K562 (cell line): ENCODE measurements around the gene RREB1. TPM values are rescaled to one million over a fixed set of nuclear protein-coding genes. Genes with fewer than 3 reads are reported as not detected.

Source experiments
- ARID1B ChIP-seq: fragments of 450-650 bp; IDR thresholded peaks from 2 replicates; pipeline ENCODE4 v1.6.1; 2016; ENCODE audit warnings: antibody characterized with exemption, mild to moderate bottlenecking, inconsistent platforms
- CBFB ChIP-seq: sonication (generic); formaldehyde crosslinking; IDR thresholded peaks from 2 replicates; pipeline ENCODE4 v1.4.0; 2020; ENCODE audit warnings: mild to moderate bottlenecking, missing genetic modification reagents
- E2F8 ChIP-seq: fragments of 450-650 bp; IDR thresholded peaks from 2 replicates; pipeline ENCODE4 v1.7.1; 2018; ENCODE audit warnings: mild to moderate bottlenecking, low read depth; ENCODE audit not compliant: partially characterized antibody
- FOXK1 ChIP-seq: sonication (generic); formaldehyde crosslinking; IDR thresholded peaks from 2 replicates; pipeline ENCODE4 v1.8.0; 2022; ENCODE audit warnings: missing genetic modification reagents, mild to moderate bottlenecking, borderline replicate concordance
- HOXB6 ChIP-seq: fragments of 250-450 bp; sonication (Bioruptor Pico); IDR thresholded peaks from 2 replicates; pipeline ENCODE4 v1.5.1; 2022; ENCODE audit warnings: mild to moderate bottlenecking, borderline replicate concordance
- MECOM ChIP-seq: fragments of 250-450 bp; sonication (Bioruptor Pico); IDR thresholded peaks from 2 replicates; pipeline ENCODE4 v1.8.0; 2022; ENCODE audit warnings: inconsistent platforms
- MXD1 ChIP-seq: fragments of 250-450 bp; sonication (Bioruptor Pico); IDR thresholded peaks from 2 replicates; pipeline ENCODE4 v1.8.0; 2021; ENCODE audit warnings: borderline replicate concordance, mild to moderate bottlenecking, moderate library complexity; ENCODE audit not compliant: poor library complexity, severe bottlenecking
- RUNX1 ChIP-seq: sonication (generic); IDR thresholded peaks from 2 replicates; pipeline ENCODE4 v1.6.1; 2016; ENCODE audit warnings: antibody characterized with exemption, low read depth
- SFPQ ChIP-seq: fragments of 200-400 bp; formaldehyde crosslinking; IDR thresholded peaks from 2 replicates; pipeline ENCODE4 v1.6.1; 2017; ENCODE audit warnings: mild to moderate bottlenecking, low read depth, low read length, moderate library complexity
- SMARCA5 ChIP-seq: fragments of 450-650 bp; IDR thresholded peaks from 2 replicates; pipeline ENCODE4 v1.6.1; 2016
- TAF1 ChIP-seq: IDR thresholded peaks from 2 replicates; pipeline ENCODE4 v1.6.1; 2011; ENCODE audit warnings: mild to moderate bottlenecking, low read length, moderate library complexity; ENCODE audit not compliant: insufficient read depth, control insufficient read depth, severe bottlenecking; ENCODE audit errors: extremely low read depth
- ZBTB5 ChIP-seq: fragments of 450-650 bp; IDR thresholded peaks from 2 replicates; pipeline ENCODE4 v1.6.1; 2017; ENCODE audit warnings: antibody characterized with exemption
- ZNF263 ChIP-seq: sonication (generic); formaldehyde crosslinking; IDR thresholded peaks from 2 replicates; pipeline ENCODE4 v1.8.0; 2022; ENCODE audit warnings: mild to moderate bottlenecking, missing genetic modification reagents, borderline replicate concordance
- polyA plus RNA-seq, 8 experiments: library from polyadenylated mRNA; depleted of rRNA in 4 of 8; stranded (reverse) in 5 of 8; unstranded in 3 of 8; fragments of >200 nt; fragmentation: Nextera tagmentation in 2 of 8; fragmentation: Illumina TruSeq in 1 of 8; extraction: Ambion mirVana in 2 of 8; extraction: Trizol in 1 of 8; gene quantifications; 2 replicates each; pipeline versions ENCODE4 v1.2.1 to v1.2.3, GENCODE V29; 2011 to 2014; ENCODE audit warnings: inconsistent platforms in 1 of 8, missing spikeins in 1 of 8
- total RNA-seq, 7 experiments: library from RNA; depleted of rRNA in 6 of 7; stranded (reverse); fragments of >200 nt in 6 of 7; fragmentation: Illumina TruSeq in 2 of 7; extraction: Trizol in 2 of 7; gene quantifications; 2 replicates each; pipeline versions ENCODE4 v1.2.1 to v1.2.3, GENCODE V29; 2011 to 2021; ENCODE audit warnings: low replicate concordance in 1 of 7
- TF ChIP-seq, protein P1 (sequence below): sonication (generic); formaldehyde crosslinking; IDR thresholded peaks from 2 replicates; pipeline ENCODE4 v1.9.0; 2022; ENCODE audit warnings: mild to moderate bottlenecking, missing genetic modification reagents

RREB1 gene
- total and polyA plus RNA-seq, 9 of the 15 experiments (the other 6 are each of a cell fraction or from before 2014, with no cell fraction given), result 3.3 to 64.2 (median 19.3) TPM

GRCh38 chr6:7172649-7173048 is 64.9 kb downstream of the RREB1 start (continued):
- TF ChIP-seq E2F8, result no peak
- TF ChIP-seq SFPQ, result no peak
- no peak for TF ChIP-seq TAF1
- TF ChIP-seq ZNF263 (CRISPR knock-in tag), result 0 out of 2 replicates have a peak, but pooled peaks have one; percentile 16
- TF ChIP-seq ARID1B, result no peak
- TF ChIP-seq, protein P1, sequence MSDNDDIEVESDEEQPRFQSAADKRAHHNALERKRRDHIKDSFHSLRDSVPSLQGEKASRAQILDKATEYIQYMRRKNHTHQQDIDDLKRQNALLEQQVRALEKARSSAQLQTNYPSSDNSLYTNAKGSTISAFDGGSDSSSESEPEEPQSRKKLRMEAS (CRISPR knock-in tag), result 0 out of 2 replicates have a peak, but pooled peaks have one; percentile 23
- peak; percentile 26; the same call in 1 of the 2 replicates for TF ChIP-seq CBFB
- no peak for TF ChIP-seq MECOM
- no peak for TF ChIP-seq RUNX1
- TF ChIP-seq HOXB6 (CRISPR knock-in tag), result no peak
- TF ChIP-seq SMARCA5, result no peak
- TF ChIP-seq ZBTB5, result no peak
- TF ChIP-seq FOXK1 (CRISPR knock-in tag), result no peak
- TF ChIP-seq MXD1, result no peak
